Neural progenitor cell (in vitro differentiated cells): Measurements from ENCODE around the gene AHSA1.

Experiments used
- EZH2phosphoT487 ChIP-seq: fragments of 200-600 bp; sonication (generic); IDR thresholded peaks from 2 replicates; pipeline ENCODE4 v1.6.1; 2017; ENCODE audit warnings: antibody characterized with exemption
- TF ChIP-seq, protein P1 (sequence below): fragments of 200-600 bp; sonication (generic); IDR thresholded peaks from 2 replicates; pipeline ENCODE4 v1.5.1; 2017; ENCODE audit warnings: antibody characterized with exemption, mild to moderate bottlenecking

DNA sequence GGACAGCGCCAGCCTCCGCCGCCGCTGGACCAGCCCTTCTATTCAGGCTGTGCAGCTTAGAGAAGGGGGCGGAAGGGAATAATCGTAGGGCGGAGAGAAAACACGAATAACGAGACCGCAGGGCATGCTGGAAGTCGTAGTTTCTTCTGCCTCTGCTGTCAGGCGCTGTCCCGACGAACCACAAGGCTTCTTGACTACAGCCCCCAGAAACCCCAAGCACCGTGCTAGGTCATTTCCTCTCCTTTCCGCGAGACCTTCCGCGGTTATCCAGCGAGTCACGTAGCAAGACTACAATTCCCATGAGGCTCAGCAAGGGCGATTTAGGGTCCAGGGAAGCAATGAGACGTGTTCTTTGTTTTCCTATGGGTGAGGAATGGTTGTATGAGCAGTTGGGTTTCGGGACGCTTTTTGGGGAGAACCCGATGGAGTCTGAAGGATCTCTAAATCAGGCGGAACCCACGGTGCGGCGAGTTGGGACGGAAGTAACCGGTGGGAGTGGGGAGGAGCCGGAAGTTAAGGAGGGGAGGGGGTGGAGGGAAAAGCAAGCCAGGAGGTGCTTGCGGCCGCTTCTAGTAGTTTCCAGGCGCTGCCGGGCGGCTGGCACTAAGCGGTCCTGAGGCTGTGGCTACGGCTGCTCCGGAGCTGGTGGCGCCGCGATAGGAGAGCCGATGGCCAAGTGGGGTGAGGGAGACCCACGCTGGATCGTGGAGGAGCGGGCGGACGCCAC is at the start of gene AHSA1, which contains the start of gene VIPAS39:
- TF ChIP-seq, protein P1, sequence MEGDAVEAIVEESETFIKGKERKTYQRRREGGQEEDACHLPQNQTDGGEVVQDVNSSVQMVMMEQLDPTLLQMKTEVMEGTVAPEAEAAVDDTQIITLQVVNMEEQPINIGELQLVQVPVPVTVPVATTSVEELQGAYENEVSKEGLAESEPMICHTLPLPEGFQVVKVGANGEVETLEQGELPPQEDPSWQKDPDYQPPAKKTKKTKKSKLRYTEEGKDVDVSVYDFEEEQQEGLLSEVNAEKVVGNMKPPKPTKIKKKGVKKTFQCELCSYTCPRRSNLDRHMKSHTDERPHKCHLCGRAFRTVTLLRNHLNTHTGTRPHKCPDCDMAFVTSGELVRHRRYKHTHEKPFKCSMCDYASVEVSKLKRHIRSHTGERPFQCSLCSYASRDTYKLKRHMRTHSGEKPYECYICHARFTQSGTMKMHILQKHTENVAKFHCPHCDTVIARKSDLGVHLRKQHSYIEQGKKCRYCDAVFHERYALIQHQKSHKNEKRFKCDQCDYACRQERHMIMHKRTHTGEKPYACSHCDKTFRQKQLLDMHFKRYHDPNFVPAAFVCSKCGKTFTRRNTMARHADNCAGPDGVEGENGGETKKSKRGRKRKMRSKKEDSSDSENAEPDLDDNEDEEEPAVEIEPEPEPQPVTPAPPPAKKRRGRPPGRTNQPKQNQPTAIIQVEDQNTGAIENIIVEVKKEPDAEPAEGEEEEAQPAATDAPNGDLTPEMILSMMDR, result no peak
- TF ChIP-seq EZH2phosphoT487, result no peak
